ENCODE results near the gene SH3YL1.

SH3YL1 gene, protein sequence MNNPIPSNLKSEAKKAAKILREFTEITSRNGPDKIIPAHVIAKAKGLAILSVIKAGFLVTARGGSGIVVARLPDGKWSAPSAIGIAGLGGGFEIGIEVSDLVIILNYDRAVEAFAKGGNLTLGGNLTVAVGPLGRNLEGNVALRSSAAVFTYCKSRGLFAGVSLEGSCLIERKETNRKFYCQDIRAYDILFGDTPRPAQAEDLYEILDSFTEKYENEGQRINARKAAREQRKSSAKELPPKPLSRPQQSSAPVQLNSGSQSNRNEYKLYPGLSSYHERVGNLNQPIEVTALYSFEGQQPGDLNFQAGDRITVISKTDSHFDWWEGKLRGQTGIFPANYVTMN

DNA sequence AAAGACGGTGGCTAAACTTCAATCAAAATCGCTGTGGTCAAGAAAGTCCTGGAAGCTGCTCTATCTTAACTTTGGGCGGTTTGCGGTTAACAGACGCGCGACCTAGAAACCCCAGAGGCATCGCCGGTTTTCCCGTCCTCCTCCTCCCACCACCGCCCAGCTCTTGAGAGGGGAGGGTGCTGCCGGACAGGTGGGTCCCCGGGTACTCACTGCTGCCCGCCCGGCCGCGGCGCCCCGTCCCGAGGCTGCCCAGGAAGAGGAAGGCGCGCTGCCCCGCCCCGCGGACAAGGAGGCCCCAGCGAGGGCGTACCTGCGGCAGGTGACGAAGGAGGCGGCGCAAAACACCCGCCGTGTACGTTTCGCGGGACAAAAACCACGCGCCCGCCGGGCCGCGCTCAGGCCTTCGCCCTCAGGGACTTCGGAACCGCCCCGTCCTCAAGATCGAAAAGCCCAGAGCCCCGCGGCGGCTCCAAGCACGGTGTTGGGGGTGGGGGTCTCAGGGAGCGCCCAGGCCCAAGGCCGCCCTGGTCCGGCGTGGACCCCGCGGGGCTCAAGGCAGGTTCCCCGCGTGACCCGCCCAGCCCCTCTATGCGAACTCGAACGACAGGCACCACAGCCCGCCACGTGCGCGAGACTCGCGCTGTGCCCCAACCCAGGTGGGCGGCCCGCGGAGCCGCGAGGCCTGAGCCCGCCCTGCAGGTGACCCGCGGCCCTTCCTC lies at the start of gene SH3YL1:
Gene SH3YL1, minus strand, starts transcription at position 259 of the 719 bp plus-strand sequence. Its CDS starts 48 bp downstream, at position 211.
- DNase-seq: peak; percentile 61

DNA sequence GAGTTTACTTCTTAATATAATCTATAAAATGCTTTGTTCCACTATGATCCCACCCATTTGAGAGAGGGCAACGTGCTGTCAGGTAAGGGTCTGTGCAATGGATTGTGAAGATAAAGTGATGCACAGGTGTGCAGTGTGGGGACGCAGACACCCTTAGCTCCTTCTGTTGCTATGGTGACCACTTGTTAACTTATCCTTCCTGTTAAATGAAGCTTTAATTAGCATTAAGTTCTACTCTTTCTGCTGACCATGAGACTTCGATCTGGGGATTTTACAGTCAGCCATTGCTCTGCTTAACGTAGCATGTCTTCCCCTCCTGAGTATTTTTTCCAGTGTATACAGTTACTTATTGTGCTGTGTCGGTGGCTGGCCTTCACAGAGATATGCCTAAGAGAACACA lies 47.2 kb upstream of the SH3YL1 start:
- no peak for DNase-seq

DNA sequence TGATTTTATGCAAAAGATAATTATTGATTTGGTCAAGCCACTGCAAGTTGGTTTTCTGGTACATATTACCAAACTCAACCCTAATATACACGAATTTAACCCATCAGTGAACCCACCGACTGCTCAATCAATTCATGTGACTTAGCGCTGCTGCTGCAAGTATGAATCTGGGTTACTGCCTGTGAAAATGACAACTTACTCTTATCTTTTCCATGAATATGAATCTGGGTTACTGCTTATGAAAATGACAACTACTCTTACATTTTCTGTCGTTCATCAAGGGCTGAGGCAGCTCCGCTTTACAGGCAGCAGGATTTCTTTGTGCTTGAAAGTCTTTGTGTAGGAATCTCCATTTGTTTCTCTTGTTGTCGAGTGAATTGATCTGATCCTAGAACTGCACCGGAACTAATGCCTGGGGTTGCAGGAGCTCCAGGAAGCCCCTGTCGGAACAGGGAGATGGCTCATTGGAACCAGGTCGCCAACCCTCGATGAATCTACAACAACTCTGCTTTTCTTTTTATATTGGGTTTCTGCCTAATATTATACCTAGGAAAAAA lies 46.2 kb upstream of the SH3YL1 start:
- no peak for DNase-seq

DNA sequence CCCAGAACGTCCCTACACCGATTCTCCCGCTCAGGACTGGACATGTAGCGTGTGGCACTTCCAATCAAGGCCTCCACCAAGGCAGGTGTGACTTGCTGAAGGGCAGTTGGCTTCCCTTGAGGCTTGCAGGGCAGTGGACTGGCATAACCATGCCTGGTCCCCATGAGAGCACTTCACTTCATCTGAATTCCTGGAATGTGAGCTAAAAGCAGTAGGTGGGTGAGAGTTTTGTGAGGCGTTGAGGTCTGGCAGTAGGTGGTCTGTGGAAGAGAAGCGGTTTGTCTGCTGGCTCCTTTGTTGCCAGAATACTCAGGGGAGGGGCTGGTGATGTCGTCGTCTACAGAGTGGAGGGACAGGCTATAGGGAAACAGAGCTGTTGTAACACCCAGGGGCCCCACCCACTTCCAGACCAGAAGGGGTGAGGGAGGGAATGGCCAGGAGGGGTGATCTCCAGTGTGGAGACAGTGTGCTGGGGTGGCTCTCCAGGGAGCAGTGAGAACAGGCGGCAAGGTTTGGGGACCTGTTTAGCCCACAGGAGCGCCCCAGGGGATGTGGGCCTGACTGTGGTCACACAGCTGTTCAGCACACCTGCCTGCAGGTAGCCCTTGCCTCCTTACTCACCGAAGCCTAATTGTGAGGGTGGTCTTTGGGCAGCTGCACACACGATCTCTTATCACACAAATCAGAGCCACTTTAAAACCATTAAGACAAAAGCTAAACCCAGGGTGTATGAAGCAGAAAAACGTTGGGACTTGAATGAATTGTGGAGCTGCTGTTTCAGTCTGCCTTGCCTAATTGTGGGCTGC lies 45.5 kb upstream of the SH3YL1 start:
- no peak for DNase-seq

DNA sequence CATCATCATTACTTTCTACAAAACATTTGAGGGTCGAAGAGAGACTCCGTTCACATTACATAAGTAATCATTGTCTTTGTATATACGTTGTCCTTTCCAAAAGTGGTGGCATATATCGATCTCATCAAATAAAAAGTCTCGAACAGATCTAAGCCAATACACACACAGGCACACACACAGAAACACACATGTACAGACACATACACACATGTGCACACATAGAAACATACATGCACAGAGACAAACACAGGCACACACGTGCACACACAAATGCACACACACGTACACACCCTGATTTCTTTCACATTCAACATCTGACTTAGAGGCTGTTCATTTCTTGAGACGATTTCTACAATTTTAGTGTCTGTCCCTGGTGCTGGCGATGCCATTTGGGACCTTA lies 41.5 kb upstream of the SH3YL1 start:
- DNase-seq: no peak

DNA sequence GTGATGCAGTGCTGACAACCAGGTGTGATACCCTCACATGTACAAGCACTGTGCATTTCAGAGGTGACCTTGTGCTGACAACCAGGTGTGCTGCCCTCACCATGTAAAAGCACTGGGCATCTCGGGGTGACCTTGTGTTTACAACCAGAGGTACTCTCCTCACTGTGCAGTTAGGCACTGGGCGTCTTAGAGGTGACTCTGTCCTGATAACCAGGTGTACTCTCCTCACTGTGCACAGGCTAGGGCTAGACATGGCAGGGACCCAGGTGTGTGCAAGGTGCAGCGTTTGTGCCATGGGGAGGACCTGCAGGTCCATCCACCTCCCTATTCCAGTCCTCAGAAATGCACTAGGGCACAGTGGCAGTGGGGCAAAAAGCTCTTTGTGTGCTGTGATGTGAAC lies 32.5 kb upstream of the SH3YL1 start:
- DNase-seq: no peak

DNA sequence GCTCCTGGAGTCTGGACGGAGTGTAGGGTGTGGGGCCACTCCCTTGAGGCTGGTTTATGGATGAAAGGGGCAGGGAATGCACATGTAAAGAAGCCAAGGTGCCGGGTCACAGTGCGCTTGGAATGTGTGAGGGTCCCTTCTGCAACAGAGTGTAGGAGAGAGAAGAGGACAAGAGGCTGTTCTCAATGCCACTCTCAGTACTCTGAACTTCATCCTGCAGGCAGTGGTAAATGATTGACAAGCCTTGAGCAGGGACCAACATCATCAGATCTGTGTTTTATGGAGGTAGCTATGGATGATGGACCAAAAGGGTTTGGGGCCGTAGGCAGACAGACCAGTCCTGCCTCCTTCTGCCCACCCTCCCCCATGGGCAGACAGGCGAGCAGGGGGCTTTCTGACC lies 31.3 kb upstream of the SH3YL1 start:
- no peak for DNase-seq

DNA sequence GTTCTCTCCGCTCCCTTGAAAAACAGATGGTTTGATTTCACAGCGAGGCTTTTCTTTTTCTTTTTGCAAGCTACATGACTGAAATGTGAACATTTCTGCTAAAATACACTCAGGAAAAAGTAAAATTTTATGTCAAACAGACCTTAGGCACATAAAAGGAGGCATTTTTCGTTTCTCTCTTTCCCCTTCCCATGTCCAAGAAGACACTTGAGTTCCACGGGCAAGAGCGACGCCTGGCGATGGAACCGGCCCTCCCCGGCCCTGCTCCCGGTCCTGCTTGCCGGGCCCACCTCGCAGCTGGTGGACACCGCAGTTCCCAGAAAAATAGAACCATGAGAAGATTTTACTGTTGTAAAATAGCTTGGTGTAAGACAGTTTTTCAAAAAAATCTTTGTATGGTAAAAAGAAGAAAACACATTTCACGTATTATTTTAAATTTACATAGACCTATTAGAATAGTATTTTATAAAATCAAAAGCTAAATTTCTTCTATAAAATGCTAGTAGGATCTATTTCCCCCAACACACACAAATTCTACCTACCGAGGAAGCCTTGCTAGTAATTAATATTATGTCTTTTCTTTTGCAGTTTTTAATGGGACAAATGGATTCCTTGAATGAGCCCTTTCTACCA lies 26.4 kb upstream of the SH3YL1 start:
- peak; percentile 49 for DNase-seq

DNA sequence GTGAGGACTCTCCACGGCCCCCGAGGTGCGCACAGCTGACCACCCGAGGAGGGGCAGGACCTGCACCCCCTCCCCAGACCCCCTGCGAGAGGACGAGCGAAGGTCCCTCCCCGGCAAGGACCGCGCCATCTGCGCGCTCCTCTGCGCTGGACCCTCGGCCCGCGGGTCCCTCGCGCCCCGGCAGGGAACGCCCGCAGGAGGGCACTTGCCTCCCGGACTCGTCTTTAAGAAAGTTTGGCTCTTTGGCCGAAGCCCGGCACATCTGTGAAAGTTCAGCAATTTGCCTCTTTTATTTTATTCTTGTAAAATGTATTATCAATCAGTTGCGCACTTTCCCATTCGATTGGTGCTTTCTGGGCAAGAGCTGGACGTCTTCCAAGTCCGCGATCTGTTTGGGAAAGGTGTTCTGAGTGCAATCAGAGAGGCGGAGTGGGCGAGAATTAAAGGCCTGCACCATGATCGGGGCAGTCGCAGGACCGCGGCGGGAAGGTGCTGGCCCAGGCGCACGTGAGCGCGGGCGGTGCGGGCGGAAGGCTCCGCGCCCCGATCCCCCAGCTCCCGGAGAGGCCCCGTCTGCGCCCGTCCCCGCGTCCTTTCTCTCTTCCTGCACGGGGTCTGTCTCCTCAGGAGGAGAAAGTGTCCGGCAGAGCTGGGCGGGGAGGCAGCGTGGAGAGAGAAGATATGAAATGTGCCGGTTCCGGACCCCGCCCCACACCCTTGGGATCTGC lies 25.7 kb upstream of the SH3YL1 start:
- no peak for DNase-seq

DNA sequence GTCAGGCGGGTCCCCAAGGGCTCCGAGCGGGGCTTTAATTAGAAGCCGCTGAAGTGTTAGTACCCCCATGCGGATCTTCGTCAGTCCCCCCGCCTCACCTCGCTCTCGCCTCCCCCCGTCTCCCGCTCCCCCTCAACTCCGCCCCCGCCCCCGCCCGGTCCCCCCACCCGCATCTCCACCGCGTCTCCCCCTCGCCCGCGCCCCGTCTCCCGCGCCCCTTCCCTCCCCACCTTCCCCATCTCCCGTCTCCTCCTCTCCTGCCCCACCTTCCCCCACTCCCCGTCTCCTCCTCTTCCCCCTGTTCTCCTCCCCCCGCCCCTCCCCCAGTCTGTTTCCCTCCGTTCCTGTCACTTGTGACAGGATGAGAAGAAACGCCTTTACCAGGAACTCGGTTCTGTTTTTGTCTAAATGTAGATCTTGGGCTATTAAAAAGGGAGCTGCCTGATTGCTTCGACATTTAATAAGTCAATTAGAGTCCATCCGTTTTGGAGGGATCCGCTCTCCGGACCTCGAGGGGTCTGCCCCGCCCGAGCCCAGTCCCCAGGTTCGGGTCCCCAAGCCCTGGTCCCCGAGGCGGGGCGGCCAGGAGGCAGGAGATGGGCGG lies 25.0 kb upstream of the SH3YL1 start:
- no peak for DNase-seq

DNA sequence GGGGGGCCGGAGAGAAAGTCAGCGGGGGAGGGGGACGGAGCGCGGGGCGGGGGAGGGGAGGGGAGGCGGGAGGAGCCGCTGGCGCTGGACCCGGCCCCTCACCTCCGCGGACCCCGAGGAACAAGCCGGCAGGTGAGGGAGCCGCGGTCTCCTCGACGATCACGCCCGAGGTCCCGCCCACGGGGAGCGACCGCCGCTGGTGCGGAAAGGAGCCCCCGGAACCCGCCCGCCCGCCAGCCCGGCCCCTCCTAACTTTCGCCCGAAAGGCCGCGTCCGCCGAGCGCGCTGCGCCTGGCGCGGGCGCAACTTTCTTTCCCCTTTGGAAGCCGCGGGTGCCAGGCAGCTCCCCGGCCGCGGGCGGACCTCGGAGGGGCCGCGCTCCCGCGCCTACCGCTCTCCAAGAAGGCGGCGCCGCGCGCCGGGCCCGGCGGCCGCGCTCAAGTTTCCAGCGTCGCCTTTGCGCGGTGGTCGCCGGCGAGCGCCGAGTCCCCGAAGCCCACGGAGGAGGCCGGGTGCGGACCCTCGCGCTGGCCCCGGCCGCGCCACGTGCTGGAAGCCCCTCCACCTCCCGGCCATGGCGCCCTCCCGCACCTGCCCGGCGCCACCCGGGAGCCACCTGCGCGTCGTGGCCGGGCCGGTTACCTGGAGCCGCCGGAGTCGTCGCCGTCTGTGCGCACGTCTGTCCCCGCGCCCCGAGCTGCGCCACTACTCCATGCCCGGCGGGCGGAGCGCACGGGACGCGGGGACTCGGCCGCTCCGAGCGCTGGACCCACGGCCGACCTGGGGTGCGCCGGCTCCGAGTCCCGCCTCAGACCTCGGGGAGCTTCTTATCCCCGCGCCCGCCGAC lies 24.3 kb upstream of the SH3YL1 start, which contains the start of gene ALKAL2:
Gene ALKAL2, minus strand, starts transcription at position 181 of the 847 bp plus-strand sequence. CDS start 256 bp downstream, outside the sequence.
- DNase-seq: no peak

DNA sequence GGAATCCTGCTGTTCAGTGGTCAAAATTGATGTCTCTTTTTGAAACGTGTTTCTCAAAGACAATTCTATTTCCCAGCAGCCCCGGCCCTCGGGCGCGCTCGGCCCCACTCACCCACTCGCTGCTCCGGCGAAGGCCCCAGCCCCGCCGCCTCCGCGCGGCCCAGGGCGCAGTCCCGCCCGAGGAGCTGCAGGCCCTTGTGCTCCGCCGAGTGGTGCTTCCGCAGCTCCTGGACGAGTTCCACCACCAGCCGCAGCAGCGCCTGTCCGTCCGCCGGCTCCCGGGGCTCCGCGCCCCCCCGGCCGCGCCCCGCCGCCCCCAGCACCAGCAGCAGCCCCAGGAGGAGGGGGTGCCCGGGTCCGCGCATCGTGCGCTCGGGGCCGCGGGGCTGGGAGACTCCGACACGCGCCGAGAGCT lies 23.6 kb upstream of the SH3YL1 start:
- no peak for DNase-seq

DNA sequence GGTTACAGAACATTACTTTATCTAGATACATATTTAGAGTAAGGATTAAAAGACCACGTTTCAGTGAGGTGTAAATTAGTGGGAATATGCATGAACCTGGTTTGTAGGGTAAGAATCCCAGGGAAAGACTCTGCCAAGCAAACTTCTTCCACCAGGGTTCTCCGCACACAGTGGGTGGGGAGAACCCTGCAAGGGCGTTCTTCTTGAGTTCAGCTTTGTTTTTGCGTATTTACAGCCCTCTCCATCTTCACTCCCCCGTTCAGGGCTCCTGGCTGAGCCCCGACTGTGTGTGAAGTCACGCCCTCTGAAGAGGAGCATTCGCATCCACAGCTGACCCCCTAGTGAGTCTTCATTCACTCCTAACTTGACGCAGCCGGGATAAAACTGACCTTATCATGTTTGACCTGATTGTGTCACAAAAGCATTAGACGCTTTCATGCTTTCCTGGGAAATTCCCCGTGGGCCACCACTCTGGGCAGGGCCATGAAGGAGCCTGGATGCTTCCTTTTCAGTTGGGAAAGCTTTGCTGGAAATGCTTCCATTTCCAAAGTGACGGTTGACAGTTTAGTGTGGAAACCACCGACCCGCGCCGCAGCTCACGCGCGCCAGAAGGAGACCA lies 23.1 kb upstream of the SH3YL1 start:
- no peak for DNase-seq

DNA sequence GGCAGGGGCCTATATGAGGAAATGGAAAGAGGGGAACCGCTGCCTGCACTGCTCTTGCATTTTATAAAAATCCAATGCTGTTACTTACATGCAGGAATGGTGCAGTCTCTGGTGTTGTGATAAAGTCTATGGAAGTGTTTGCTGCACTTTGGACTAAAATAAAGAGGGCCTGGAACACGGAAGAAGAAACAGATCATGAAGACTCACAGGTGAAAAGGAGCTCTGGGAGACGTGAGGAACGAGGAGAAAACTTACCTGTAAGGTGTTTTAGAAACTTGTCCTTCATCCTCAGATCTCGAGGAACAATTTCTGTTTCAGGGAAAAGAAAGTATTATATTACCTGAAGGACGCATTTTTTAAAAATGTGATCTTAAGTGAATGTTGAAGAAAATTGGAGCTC lies 22.2 kb upstream of the SH3YL1 start:
- no peak for DNase-seq

DNA sequence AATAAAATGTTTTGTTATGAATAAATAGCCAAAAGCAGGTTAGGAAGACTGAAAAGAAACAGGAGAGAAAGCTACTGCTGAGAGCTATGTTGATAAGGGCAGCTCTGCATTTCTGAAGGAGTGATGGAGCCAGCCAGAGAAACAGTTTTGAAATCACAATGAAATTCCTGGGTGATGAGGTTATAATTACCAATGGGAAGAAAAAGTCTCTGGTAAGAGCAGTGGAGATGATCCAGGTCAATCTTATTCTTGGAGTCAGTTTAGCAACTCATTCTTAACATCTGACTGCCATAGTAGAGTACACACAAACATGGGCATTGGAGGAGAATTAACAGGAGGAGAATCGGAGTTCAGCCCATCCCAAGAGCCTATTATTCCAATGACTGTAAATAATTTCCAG lies 21.7 kb upstream of the SH3YL1 start:
- no peak for DNase-seq

DNA sequence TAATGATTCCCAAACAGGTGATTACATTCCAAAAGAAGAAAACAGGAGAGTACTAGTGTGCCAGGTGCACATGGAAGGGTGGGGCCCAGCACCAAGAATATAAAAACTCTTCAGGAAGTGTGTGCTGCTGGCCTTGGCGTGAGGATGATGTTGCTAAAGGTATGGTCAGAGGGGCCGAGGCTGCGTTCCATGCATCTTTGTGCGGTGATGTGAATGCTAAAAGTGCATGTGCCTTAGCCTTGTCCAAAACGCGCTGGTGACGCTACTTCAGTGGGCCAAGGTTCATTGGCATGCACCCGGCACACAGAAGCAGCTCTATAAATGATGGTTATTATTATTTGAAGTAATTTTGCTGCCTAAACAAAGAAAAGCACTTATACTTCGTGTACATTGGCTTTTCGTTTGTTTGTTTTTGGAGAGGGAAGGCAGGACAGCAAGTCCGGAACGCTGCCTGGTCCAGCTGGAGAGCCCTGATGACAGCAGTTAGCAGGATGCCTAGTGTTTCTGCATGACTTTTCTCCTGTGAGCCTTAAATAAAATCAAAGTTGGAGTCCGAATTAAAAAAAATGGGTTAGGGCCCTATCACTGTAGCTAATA lies 21.2 kb upstream of the SH3YL1 start:
- DNase-seq: no peak

DNA sequence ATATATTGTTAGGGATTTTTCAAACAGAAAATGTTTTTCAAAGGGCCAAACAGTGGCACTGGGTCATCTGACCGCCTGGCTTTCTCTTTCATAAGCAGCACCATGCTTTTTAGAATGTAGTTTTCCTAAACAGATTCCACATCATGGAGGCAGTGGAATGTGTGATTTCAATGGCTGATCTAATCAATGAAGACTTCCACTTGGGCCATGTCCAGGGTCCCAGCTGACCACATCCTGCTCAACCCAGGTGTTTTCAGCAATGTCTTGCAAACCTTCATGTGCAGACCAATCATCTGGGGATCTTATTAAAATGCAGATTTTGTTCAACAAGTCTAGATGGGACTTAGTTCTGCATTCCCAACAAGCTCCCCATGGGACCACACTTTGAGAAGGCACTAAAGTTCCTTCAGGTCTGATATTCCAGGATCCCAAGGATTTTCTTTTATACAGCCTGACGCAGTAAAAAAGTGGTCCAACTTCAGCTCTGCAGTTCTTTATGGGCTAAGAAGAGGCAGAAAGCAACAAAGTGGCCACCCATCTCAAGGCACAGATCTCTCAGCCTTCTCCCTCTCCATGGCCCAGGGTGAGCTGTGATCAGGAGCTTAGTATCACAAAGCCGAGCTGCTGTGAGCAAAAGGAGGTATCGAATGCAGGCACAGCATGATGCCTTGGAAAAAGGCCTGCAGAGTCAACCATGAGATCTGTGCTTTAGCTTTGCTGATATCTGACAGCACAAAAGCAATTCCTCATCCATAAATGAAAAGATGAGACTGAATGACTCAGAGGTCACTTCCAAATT lies 20.4 kb upstream of the SH3YL1 start:
- DNase-seq: no peak

DNA sequence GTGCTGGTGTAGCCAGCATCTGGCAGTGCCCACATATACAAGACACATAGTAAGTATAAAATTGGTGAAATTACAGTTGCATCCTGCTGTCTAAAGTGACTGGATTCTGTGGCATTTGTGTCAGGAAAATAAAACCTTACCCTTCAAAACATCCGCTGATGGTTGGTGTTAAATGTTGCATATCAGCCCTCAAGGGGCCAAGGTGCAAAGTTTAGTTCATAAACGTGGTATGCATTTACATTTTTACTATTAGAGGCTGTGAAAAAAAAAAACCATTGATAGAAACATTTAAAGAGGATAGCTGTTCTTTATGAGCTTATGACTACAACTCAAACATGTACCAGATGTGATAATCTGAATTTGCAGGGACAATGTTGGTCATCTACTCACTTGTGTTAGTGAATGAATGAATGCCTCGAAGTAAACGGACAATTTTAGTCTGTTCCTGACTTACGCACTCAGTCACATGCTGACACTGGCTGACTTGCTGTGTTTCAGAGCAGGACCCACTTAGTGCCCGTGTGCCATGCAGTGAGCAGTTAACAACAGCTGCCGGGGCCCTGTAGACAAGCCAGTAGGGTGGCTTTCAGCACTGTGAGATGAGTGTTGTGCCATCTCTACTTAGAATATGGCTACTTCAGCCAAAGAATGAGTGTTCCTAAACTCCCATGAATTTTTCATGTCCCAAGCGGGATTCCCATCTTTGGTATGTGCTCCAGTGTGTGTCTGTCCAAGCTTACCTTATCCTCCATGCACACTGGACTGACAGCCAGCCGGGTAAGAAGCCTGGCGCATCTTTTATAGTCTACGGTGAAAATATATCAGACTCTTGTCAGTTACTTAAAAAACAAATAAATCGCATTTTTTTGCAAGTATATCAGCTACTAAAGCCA lies 18.8 kb upstream of the SH3YL1 start:
- DNase-seq: no peak

Data from activated naive CD4-positive, alpha-beta T cell treated with anti-CD3 and anti-CD28 coated beads, Interleukin-2, amount 50 U/mL, for 16 hours (primary cell).